ENCODE results near the gene LPO.

- TF ChIP-seq CTCF (conservative IDR thresholded peaks at IDR 0.05): no peak
- no peak for TF ChIP-seq ZFX (IDR thresholded peaks at IDR 0.05)
These were observed 10.5 kb downstream of the LPO start for GRCh38 chr17:58248955-58249269.

All from C4-2B (cell line).